Heart left ventricle (tissue), 16 donors: Measurements from ENCODE around the gene TACR2. TPM values are rescaled to one million over a fixed set of nuclear protein-coding genes. Genes with fewer than 3 reads are reported as not detected.

ENCODE experiments used
- ATAC-seq, 4 donors: fragments of 200-7000 bp; cut with Tn5 transposase; one replicate each; pipeline ENCODE4 v1.9.1; 2020 to 2022; ENCODE audit warnings: moderate library complexity in 4 of 4, mild to moderate bottlenecking in 3 of 4, moderate number of reproducible peaks in 1 of 4
- DNase-seq, 5 donors: peaks; one replicate each; pipeline ENCODE4 v3.0.0-alpha.2; 2020
- H3K27ac ChIP-seq, 12 donors: fragments of 200-600 bp; sonication (generic) in 4 of 12; one replicate each; pipeline versions ENCODE4 v1.5.0 to v1.8.0; 2016 to 2022; ENCODE audit warnings: mild to moderate bottlenecking in 2 of 12
- H3K27me3 ChIP-seq, 9 donors: fragments of 200-600 bp; sonication (generic) in 2 of 9; one replicate each; pipeline versions ENCODE4 v1.5.1 to v1.8.0; 2016 to 2022; ENCODE audit warnings: mild to moderate bottlenecking in 3 of 9
- H3K36me3 ChIP-seq, 9 donors: fragments of 200-600 bp; sonication (generic) in 2 of 9; one replicate each; pipeline versions ENCODE4 v1.5.0 to v1.8.0; 2018 to 2022; ENCODE audit warnings: mild to moderate bottlenecking in 2 of 9
- H3K4me1 ChIP-seq, 12 donors: fragments of 200-600 bp; sonication (generic) in 4 of 12; one replicate each; pipeline versions ENCODE4 v1.5.0 to v1.8.0; 2016 to 2022; ENCODE audit warnings: mild to moderate bottlenecking in 3 of 12
- H3K4me3 ChIP-seq, 12 donors: fragments of 200-600 bp; sonication (generic) in 4 of 12; one replicate each; pipeline versions ENCODE4 v1.5.0 to v1.8.0; 2017 to 2022; ENCODE audit warnings: mild to moderate bottlenecking in 9 of 12, moderate library complexity in 4 of 12
- H3K9me3 ChIP-seq, 12 donors: fragments of 200-600 bp; sonication (generic) in 4 of 12; one replicate each; pipeline versions ENCODE4 v1.5.0 to v1.8.0; 2016 to 2022; ENCODE audit warnings: mild to moderate bottlenecking in 1 of 12
- CTCF ChIP-seq, 12 donors: fragments of 200-600 bp; sonication (generic) in 4 of 12; IDR thresholded peaks; one replicate each; pipeline versions ENCODE4 v1.5.0 to v1.8.0; 2018 to 2022; ENCODE audit warnings: antibody characterized with exemption in 12 of 12, mild to moderate bottlenecking in 5 of 12
- POLR2A ChIP-seq, 2 donors: fragments of 450-650 bp; IDR thresholded peaks; one replicate each; pipeline ENCODE4 v1.6.1; 2017; ENCODE audit warnings: antibody characterized with exemption in 2 of 2, mild to moderate bottlenecking in 2 of 2, moderate library complexity in 2 of 2
- WGBS, 4 donors: extraction: QIAGEN DNeasy Blood & Tissue Kit in 2 of 4; methylation state at CpG; one replicate each; pipeline versions ENCODE4 v1.1.5 to v1.1.7; 2013 to 2018; 5-methylcytosine and 5-hydroxymethylcytosine counted together
- intact Hi-C, 10 donors: fragments of 100-400 bp; cut with DNase I; formaldehyde crosslinking; loops; one replicate each; pipeline versions ENCODE4 v1.11.1 to v1.14.2; 2022
- polyA plus RNA-seq, 2 donors: library from polyadenylated mRNA; stranded (reverse); fragments of 200-250 nt; gene quantifications; one replicate each; pipeline ENCODE4 v1.2.3, GENCODE V29; 2013
- total RNA-seq, 9 donors: library from RNA; depleted of rRNA in 2 of 9; stranded (reverse); fragments of >200 nt in 2 of 9; fragmentation: NEBNext Ultra II Directional in 3 of 9; extraction: Animal tissue kit (Norgen Biotek cat#: 25700) in 3 of 9; gene quantifications; one replicate each; pipeline versions ENCODE4 v1.1.0 to v1.2.4, GENCODE V29; 2016 to 2023
- donor health status: ischemic (EF 13 %, LVEDD 7.1; RV severe dilation, severe dysfunction).
- donor health status: healthy with polysubstance abuse.
- donor health status: DM: no; HTN: yes; CAD: no.
- donor health status: DM: no; HTN: no; CAD: no.
- donor health status: ischemic (EF 25% LVEDD 6.9; RV normal size, moderate dysfunction).
- donor health status: ischemic (EF 25% LVEDD 5.7; RV mildly dilated, moderate dysfunction).
- donor health status: healthy.
- donor health status: DM: yes; HTN: yes; CAD: no.
- donor health status: ischemic (EF 35%, LVEDD 5.7; RV mildly dilated, moderate dysfunction).
- donor health status: nonischemic (EF 11% LVEDD 7.7; RV severe dilation, severe dysfunction).
- donor health status: DM: yes; HTN: yes; CAD: no.
- donor health status: PGD.
- donor health status: ischemic (EF 29% LVEDD 5.4; RV normal size, mild dysfunction).
- donor health status: nonischemic (EF 23%, LVEDD 6.1; RV moderate dilation, normal function).

The TACR2 gene
- total and polyA plus RNA-seq, 11 donors = 0.11 to 0.39 (median 0.23) TPM; not detected in 5

GRCh38 chr10:69464801-69465401, 48.2 kb upstream of the TACR2 start:
- WGBS, 4 donors = 40 to 71% (median 57%) methylated on average over 1 to 2 of the region's 2 CpGs

GRCh38 chr10:69464401-69464800, 47.7 kb upstream of the TACR2 start:
- Histone ChIP-seq H3K36me3 (no peaks in the 10 kb centered on the region), H3K27me3 (no peaks in the 10 kb centered on the region), H3K4me3 (no peak overlapping the region), H3K27ac (peak overlapping the region; percentile 54 to 92 (median 68)), H3K9me3 (no peaks in the 10 kb centered on the region), H3K4me1 (peaks cover 5 to 93% (median 68%) of the 10 kb centered on the region in 12 donors)
- TF ChIP-seq CTCF (IDR thresholded peaks at IDR 0.05) (no peak), POLR2A (IDR thresholded peaks at IDR 0.05) (no peak)
- 57 to 68% (median 59%) methylated on average over 7 of the region's 7 CpGs for WGBS, 4 donors
- intact Hi-C loops = no loop called here
- ATAC-seq = peak in 1 of 4 donors; percentile 22
- no peak for DNase-seq

More at GRCh38 chr10:69464801-69465401, 48.2 kb upstream of the TACR2 start:
- no peaks in the 10 kb centered on the region for H3K27me3 ChIP-seq
- H3K4me1 ChIP-seq = peaks cover 5 to 94% (median 71%) of the 10 kb centered on the region in 12 donors
- H3K4me3 ChIP-seq = no peak overlapping the region
- DNase-seq (peak in 1 of 5 donors; percentile 70), ATAC-seq (peak in 3 of 4 donors; percentile 11 to 61 (median 49))
- H3K9me3 ChIP-seq = no peaks in the 10 kb centered on the region
- intact Hi-C loops = no loop called here
- H3K27ac ChIP-seq = peak overlapping the region; percentile 54 to 92 (median 68)
- H3K36me3 ChIP-seq = no peaks in the 10 kb centered on the region
- TF ChIP-seq CTCF (IDR thresholded peaks at IDR 0.05) = no peak

GRCh38 chr10:69463886-69464285, 47.2 kb upstream of the TACR2 start:
- no peaks in the 10 kb centered on the region for H3K27me3 ChIP-seq
- WGBS, 4 donors = 61 to 68% (median 67%) methylated on average over 6 of the region's 6 CpGs
- DNase-seq (no peak), ATAC-seq (no peak)
- no peaks in the 10 kb centered on the region for H3K36me3 ChIP-seq
- TF ChIP-seq POLR2A (IDR thresholded peaks at IDR 0.05) (no peak), CTCF (IDR thresholded peaks at IDR 0.05) (no peak)
- H3K27ac ChIP-seq = peak overlapping the region in 11 of 12 donors; percentile 54 to 92 (median 71)
- intact Hi-C loops = no loop called here
- H3K9me3 ChIP-seq = no peaks in the 10 kb centered on the region
- H3K4me3 ChIP-seq = no peak overlapping the region
- peaks cover 5 to 91% (median 64%) of the 10 kb centered on the region in 12 donors for H3K4me1 ChIP-seq

- peak overlapping the region; percentile 64 to 92 (median 74) for H3K27ac ChIP-seq
- peak; percentile 49 to 84 (median 57) for ATAC-seq
These were observed 44.7 kb upstream of the TACR2 start for GRCh38 chr10:69461243-69462025.

More at GRCh38 chr10:69461243-69462025, 44.7 kb upstream of the TACR2 start:
- TF ChIP-seq POLR2A (IDR thresholded peaks at IDR 0.05) (no peak), CTCF (IDR thresholded peaks at IDR 0.05) (no peak)
- no peak overlapping the region for H3K4me3 ChIP-seq
- no peaks in the 10 kb centered on the region for H3K27me3 ChIP-seq
- 48 to 67% (median 66%) methylated on average over 3 to 5 of the region's 5 CpGs for WGBS, 4 donors
- no peaks in the 10 kb centered on the region for H3K9me3 ChIP-seq
- intact Hi-C loops = no loop called here
- peaks cover 5 to 77% (median 60%) of the 10 kb centered on the region in 12 donors for H3K4me1 ChIP-seq
- DNase-seq = peak in 4 of 5 donors; percentile 55 to 70 (median 63)
- peaks cover 0 to 2% (median 0%) of the 10 kb centered on the region in 9 donors for H3K36me3 ChIP-seq
